HepG2 (cell line): ENCODE measurements around the gene MAMDC2. TPM values are rescaled to one million over a fixed set of nuclear protein-coding genes. Genes with fewer than 3 reads are reported as not detected.

Experiments
- ATAC-seq: fragments of 200-7000 bp; cut with Tn5 transposase; 3 replicates; pipeline ENCODE4 v1.9.1; 2020; ENCODE audit warnings: mild to moderate bottlenecking, moderate library complexity
- BruUV-seq: library from RNA; stranded (reverse); fragments of 400-500 nt; replicated peaks from 2 replicates; lab custom pipeline; 2021; lab: Mats Ljungman, UMichigan
- CTCF ChIA-PET: fragments of 300-600 bp; formaldehyde crosslinking; extraction: SDS; loops from one replicate; lab custom pipeline; 2021; ENCODE audit warnings: low total read pairs, inconsistent platforms, low intra/inter-chr PET ratio; lab: Yijun Ruan, JAX
- POLR2A ChIA-PET: fragments of 350-600 bp; sonication (Branson Sonifier 250); formaldehyde crosslinking; loops from one replicate; lab custom pipeline; 2020; ENCODE audit warnings: antibody characterized with exemption, inconsistent platforms; lab: Yijun Ruan, JAX
- DNase-seq: peaks from one replicate; pipeline ENCODE4 v3.0.0-alpha.2; 2015; ENCODE audit warnings: low spot score
- FAIRE-seq: peaks from 3 replicates; lab custom pipeline; 2011; peaks lifted over from hg19 to GRCh38; lab: Jason Lieb, UNC
- H2AFZ ChIP-seq: one replicate; pipeline ENCODE4 v1.6.1; 2011; ENCODE audit warnings: low read length, inconsistent platforms
- H3K27ac ChIP-seq: fragments of 300-600 bp; 3 replicates; pipeline ENCODE4 v1.8.0; 2011; ENCODE audit warnings: mixed run types, mild to moderate bottlenecking, mixed read lengths, low read length, inconsistent platforms; ENCODE audit not compliant: insufficient read depth; ENCODE audit errors: extremely low read length
- H3K27me3 ChIP-seq, 2 experiments: fragments of 200-600 bp in 1 of 2; 2 replicates in 1 of 2; 3 replicates in 1 of 2; pipeline versions ENCODE4 v1.6.0 to v1.8.0; 2011; ENCODE audit warnings: low read length in 2 of 2, mild to moderate bottlenecking in 2 of 2, moderate library complexity in 2 of 2, inconsistent platforms in 1 of 2; ENCODE audit not compliant: insufficient read depth in 2 of 2, control insufficient read depth in 1 of 2
- H3K36me3 ChIP-seq, 2 experiments: fragments of 200-600 bp in 1 of 2; replicated peaks in 1 of 2; 2 replicates in 1 of 2; 3 replicates in 1 of 2; pipeline versions ENCODE4 v1.5.1 to v1.8.0; 2011; ENCODE audit warnings: low read length in 2 of 2, inconsistent platforms in 1 of 2; ENCODE audit not compliant: insufficient read depth in 2 of 2, control insufficient read depth in 1 of 2
- H3K4me1 ChIP-seq: 2 replicates; pipeline ENCODE4 v1.5.1; 2012; ENCODE audit warnings: low read length, inconsistent platforms; ENCODE audit not compliant: insufficient read depth
- H3K4me2 ChIP-seq: 2 replicates; pipeline ENCODE4 v1.6.0; 2011; ENCODE audit warnings: low read depth, low read length, inconsistent platforms
- H3K4me3 ChIP-seq, 3 experiments: fragments of 200-600 bp in 1 of 3; sonication (generic), shearing (Covaris generic) in 1 of 3; replicated peaks in 1 of 3; 2 replicates each; pipeline ENCODE4 v1.5.1; 2011 to 2016; ENCODE audit warnings: low read length in 3 of 3, inconsistent platforms in 2 of 3, low read depth in 2 of 3, mild to moderate bottlenecking in 2 of 3, control low read depth in 1 of 3, mixed read lengths in 1 of 3; ENCODE audit not compliant: insufficient read depth in 1 of 3
- H3K79me2 ChIP-seq: one replicate; pipeline ENCODE4 v1.6.1; 2011; ENCODE audit warnings: low read length, inconsistent platforms; ENCODE audit not compliant: insufficient read depth
- H3K9ac ChIP-seq: 2 replicates; pipeline ENCODE4 v1.6.0; 2011; ENCODE audit warnings: mild to moderate bottlenecking, low read depth, low read length, inconsistent platforms; ENCODE audit not compliant: insufficient read depth
- H3K9me3 ChIP-seq: 2 replicates; pipeline ENCODE4 v1.5.1; 2012; ENCODE audit warnings: mild to moderate bottlenecking, low read length
- H4K20me1 ChIP-seq: 2 replicates; pipeline ENCODE4 v1.6.0; 2011; ENCODE audit warnings: inconsistent platforms, mild to moderate bottlenecking, low read length, moderate library complexity; ENCODE audit not compliant: insufficient read depth
- FOXO1 ChIP-seq: sonication (generic); formaldehyde crosslinking; IDR thresholded peaks from 2 replicates; pipeline ENCODE4 v1.4.0; 2020; ENCODE audit warnings: missing genetic modification reagents
- NAIF1 ChIP-seq: sonication (generic); formaldehyde crosslinking; IDR thresholded peaks from 2 replicates; pipeline ENCODE4 v1.5.0; 2020; ENCODE audit warnings: mild to moderate bottlenecking, missing genetic modification reagents, borderline replicate concordance
- NCOA5 ChIP-seq: sonication (generic); formaldehyde crosslinking; IDR thresholded peaks from 2 replicates; pipeline ENCODE4 v1.4.0; 2020; ENCODE audit warnings: missing genetic modification reagents
- RFXAP ChIP-seq: sonication (generic); formaldehyde crosslinking; IDR thresholded peaks from 2 replicates; pipeline ENCODE4 v1.4.0; 2020; ENCODE audit warnings: missing genetic modification reagents, borderline replicate concordance
- U2AF2 ChIP-seq: fragments of 200-400 bp; formaldehyde crosslinking; IDR thresholded peaks from 2 replicates; pipeline ENCODE4 v1.6.1; 2017; ENCODE audit warnings: low read depth, mild to moderate bottlenecking, low read length
- ZBTB1 ChIP-seq: sonication (generic); formaldehyde crosslinking; IDR thresholded peaks from 2 replicates; pipeline ENCODE4 v1.4.0; 2020; ENCODE audit warnings: missing genetic modification reagents, borderline replicate concordance
- ZNF232 ChIP-seq: sonication (generic); formaldehyde crosslinking; IDR thresholded peaks from 2 replicates; pipeline ENCODE4 v1.4.0; 2020; ENCODE audit warnings: missing genetic modification reagents, borderline replicate concordance
- ZNF790 ChIP-seq: sonication (generic); formaldehyde crosslinking; IDR thresholded peaks from 2 replicates; pipeline ENCODE4 v1.8.0; 2022; ENCODE audit warnings: missing genetic modification reagents, mild to moderate bottlenecking, borderline replicate concordance
- WGBS: methylation state at CpG from one replicate; pipeline ENCODE4 v1.1.6; 2017; ENCODE audit warnings: low lambda C conversion rate; 5-methylcytosine and 5-hydroxymethylcytosine counted together
- in situ Hi-C: cut with HindIII; loops from 2 replicates; pipeline ENCODE4 v1.10.0; 2017; ENCODE audit warnings: low pct_unique_long_range_greater_than_20kb; ENCODE audit not compliant: extremely low pct_ligation_motif_present
- intact Hi-C: fragments of 100-400 bp; cut with micrococcal nuclease; formaldehyde crosslinking; loops from one replicate; pipeline ENCODE4 v1.10.0; 2022; ENCODE audit not compliant: unreplicated experiment
- polyA plus RNA-seq, 8 experiments: library from polyadenylated mRNA; depleted of rRNA in 3 of 8; stranded (reverse) in 7 of 8; unstranded in 1 of 8; fragments of >200 nt; fragmentation: Illumina TruSeq in 4 of 8; extraction: Trizol in 4 of 8; gene quantifications; 2 replicates each; pipeline versions ENCODE4 v1.2.1 to v1.2.3, GENCODE V29; 2011 to 2016; ENCODE audit warnings: low read depth in 4 of 8, missing spikeins in 1 of 8, mixed read lengths in 1 of 8; ENCODE audit not compliant: insufficient read depth in 1 of 8
- total RNA-seq, 5 experiments: library from RNA; depleted of rRNA; stranded (reverse); fragments of >200 nt; fragmentation: Illumina TruSeq; extraction: Trizol; gene quantifications; 2 replicates each; pipeline ENCODE4 v1.2.3, GENCODE V29; 2016; ENCODE audit warnings: low read depth in 1 of 5
- TF ChIP-seq, protein P1 (sequence below): sonication (generic); formaldehyde crosslinking; IDR thresholded peaks from 2 replicates; pipeline ENCODE4 v1.9.0; 2021; ENCODE audit warnings: missing genetic modification reagents, borderline replicate concordance
- TF ChIP-seq, protein P2 (sequence below): sonication (generic); formaldehyde crosslinking; IDR thresholded peaks from 2 replicates; pipeline ENCODE4 v1.8.1; 2023; ENCODE audit warnings: mild to moderate bottlenecking, missing genetic modification reagents
- TF ChIP-seq, protein P3 (sequence below): sonication (generic); formaldehyde crosslinking; IDR thresholded peaks from 2 replicates; pipeline ENCODE4 v1.9.0; 2021; ENCODE audit warnings: missing genetic modification reagents, borderline replicate concordance

The MAMDC2 gene
- total and polyA plus RNA-seq, 2 of the 13 experiments (the other 11 are each of a cell fraction or from before 2014, with no cell fraction given): not detected

DNA sequence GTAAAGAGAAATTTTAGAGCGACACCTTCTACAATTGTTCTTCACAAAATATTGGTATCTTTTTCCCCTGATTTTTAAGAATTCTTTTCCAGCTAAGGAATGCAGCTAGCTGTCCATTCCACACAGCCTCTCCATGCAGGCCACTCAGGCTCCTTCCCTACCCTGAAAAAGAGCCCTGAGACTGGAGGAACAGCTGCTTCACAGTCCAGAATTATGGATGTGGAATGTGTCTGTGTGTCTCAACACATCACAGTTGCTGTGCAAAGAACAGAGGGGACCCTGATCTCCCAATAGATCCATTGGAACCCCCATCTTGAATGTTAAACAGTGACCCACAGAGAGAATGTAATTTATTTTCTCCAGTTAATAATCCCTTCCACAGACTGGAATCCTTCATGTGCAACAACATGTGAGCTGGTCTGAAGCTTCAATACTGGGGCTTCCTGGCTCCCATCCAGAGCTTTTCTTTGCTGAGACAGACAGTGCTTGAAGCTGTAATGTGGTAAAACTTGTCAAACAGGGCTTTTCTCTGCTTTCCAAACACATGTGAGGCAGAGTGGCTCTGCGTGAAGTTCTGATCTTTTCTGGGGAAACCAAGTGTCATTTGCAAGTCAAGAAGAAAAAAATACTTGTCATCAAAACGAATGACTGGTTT, 161.8 kb downstream of the MAMDC2 start:
- no peak overlapping the region for H3K4me3 ChIP-seq
- intact Hi-C loops: no loop called here
- POLR2A ChIA-PET: no interaction called here

GRCh38 chr9:70217029-70217428, 173.4 kb downstream of the MAMDC2 start:
- peaks cover 10% of the 10 kb centered on the region; the same call in 1 of the 2 replicates for H3K9me3 ChIP-seq
- TF ChIP-seq, protein P1, sequence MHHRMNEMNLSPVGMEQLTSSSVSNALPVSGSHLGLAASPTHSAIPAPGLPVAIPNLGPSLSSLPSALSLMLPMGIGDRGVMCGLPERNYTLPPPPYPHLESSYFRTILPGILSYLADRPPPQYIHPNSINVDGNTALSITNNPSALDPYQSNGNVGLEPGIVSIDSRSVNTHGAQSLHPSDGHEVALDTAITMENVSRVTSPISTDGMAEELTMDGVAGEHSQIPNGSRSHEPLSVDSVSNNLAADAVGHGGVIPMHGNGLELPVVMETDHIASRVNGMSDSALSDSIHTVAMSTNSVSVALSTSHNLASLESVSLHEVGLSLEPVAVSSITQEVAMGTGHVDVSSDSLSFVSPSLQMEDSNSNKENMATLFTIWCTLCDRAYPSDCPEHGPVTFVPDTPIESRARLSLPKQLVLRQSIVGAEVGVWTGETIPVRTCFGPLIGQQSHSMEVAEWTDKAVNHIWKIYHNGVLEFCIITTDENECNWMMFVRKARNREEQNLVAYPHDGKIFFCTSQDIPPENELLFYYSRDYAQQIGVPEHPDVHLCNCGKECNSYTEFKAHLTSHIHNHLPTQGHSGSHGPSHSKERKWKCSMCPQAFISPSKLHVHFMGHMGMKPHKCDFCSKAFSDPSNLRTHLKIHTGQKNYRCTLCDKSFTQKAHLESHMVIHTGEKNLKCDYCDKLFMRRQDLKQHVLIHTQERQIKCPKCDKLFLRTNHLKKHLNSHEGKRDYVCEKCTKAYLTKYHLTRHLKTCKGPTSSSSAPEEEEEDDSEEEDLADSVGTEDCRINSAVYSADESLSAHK (CRISPR knock-in tag): no peak
- TF ChIP-seq FOXO1 (CRISPR knock-in tag): no peak
- TF ChIP-seq, protein P2, sequence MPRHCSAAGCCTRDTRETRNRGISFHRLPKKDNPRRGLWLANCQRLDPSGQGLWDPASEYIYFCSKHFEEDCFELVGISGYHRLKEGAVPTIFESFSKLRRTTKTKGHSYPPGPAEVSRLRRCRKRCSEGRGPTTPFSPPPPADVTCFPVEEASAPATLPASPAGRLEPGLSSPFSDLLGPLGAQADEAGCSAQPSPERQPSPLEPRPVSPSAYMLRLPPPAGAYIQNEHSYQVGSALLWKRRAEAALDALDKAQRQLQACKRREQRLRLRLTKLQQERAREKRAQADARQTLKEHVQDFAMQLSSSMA: no peak
- no peak for TF ChIP-seq ZNF790
- TF ChIP-seq NCOA5 (CRISPR knock-in tag): no peak
- H3K36me3 ChIP-seq: peaks cover 1 to 8% of the 10 kb centered on the region in 2 experiments; a peak in 1 of 5 replicates
- H3K27ac ChIP-seq: no peak overlapping the region
- H3K27me3 ChIP-seq: no peaks in the 10 kb centered on the region
- 0 out of 2 replicates have a peak, but pooled peaks cover 5% of the 10 kb centered on the region for H3K4me1 ChIP-seq
- H3K4me3 ChIP-seq: no peak overlapping the region
- no peak overlapping the region for H2AFZ ChIP-seq
- no peak for ATAC-seq
- H3K79me2 ChIP-seq: no peaks in the 10 kb centered on the region
- in situ Hi-C loops (no loop called here), intact Hi-C loops (no loop called here)
- DNase-seq: no peak
- no peaks in the 10 kb centered on the region for H4K20me1 ChIP-seq
- no peak overlapping the region for H3K9ac ChIP-seq
- POLR2A ChIA-PET: no interaction called here
- no peak for FAIRE-seq
- WGBS: 98% methylated on average over 16 of the region's 16 CpGs
- BruUV-seq: no TSS peak
- H3K4me2 ChIP-seq: no peak overlapping the region
- CTCF ChIA-PET: no interaction called here

More for the DNA sequence above, 161.8 kb downstream of the MAMDC2 start:
- Histone ChIP-seq H3K9ac (no peak overlapping the region), H3K4me2 (no peak overlapping the region), H4K20me1 (no peaks in the 10 kb centered on the region), H3K4me1 (no peaks in the 10 kb centered on the region), H3K27me3 (no peaks in the 10 kb centered on the region), H2AFZ (no peak overlapping the region), H3K9me3 (peaks cover 10% of the 10 kb centered on the region), H3K27ac (no peak overlapping the region), H3K79me2 (no peaks in the 10 kb centered on the region), H3K36me3 (no peaks in the 10 kb centered on the region)
- no TSS peak for BruUV-seq
- no peak for ATAC-seq
- in situ Hi-C loops: no loop called here
- DNase-seq: no peak
- FAIRE-seq: no peak
- TF ChIP-seq ZNF232 (CRISPR knock-in tag) (no peak), ZBTB1 (CRISPR knock-in tag) (no peak), U2AF2 (no peak), RFXAP (no peak), NAIF1 (no peak)
- TF ChIP-seq, protein P3, sequence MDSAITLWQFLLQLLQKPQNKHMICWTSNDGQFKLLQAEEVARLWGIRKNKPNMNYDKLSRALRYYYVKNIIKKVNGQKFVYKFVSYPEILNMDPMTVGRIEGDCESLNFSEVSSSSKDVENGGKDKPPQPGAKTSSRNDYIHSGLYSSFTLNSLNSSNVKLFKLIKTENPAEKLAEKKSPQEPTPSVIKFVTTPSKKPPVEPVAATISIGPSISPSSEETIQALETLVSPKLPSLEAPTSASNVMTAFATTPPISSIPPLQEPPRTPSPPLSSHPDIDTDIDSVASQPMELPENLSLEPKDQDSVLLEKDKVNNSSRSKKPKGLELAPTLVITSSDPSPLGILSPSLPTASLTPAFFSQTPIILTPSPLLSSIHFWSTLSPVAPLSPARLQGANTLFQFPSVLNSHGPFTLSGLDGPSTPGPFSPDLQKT (CRISPR knock-in tag): no peak
- CTCF ChIA-PET: no interaction called here
- 61% methylated on average over 3 of the region's 3 CpGs for WGBS
